ENCODE data around the gene ACAP1. TPM values are rescaled to one million over a fixed set of nuclear protein-coding genes. Genes with fewer than 3 reads are reported as not detected.

The ACAP1 gene
- total and polyA plus RNA-seq, 3 donors from 2014 or later = 12.6 to 140 (median 95.2) TPM

GRCh38 chr17:7314719-7315569, 21.4 kb upstream of the ACAP1 start, which contains the start of gene GPS2:
TSS of gene GPS2 (minus strand) at chr17:7315360. CDS start at chr17:7315052, 308 bp downstream.
- Histone ChIP-seq H3K27ac (peak within 1 kb of the TSS; percentile 75 to 94), H3K4me1 (no peaks in the 10 kb centered on the region), H3K9me3 (no peaks in the 10 kb centered on the region), H3K4me3 (peak within 1 kb of the TSS; percentile 84 to 86), H3K27me3 (no peaks in the 10 kb centered on the region), H3K36me3 (ENCODE audit: low read depth, missing control alignments) (no peaks in the 10 kb centered on the region)
- 0% methylated on average over 6 to 72 of the region's 95 CpGs for WGBS, 2 donors
- intact Hi-C loops (cut with DNase I; ENCODE audit: low total_unique reads) = no loop called here
- DNase-seq = peak; percentile 96
- no peak for TF ChIP-seq CTCF (IDR thresholded peaks at IDR 0.05)
- peak; percentile 6 for TF ChIP-seq POLR2A (IDR thresholded peaks at IDR 0.05)

DNA sequence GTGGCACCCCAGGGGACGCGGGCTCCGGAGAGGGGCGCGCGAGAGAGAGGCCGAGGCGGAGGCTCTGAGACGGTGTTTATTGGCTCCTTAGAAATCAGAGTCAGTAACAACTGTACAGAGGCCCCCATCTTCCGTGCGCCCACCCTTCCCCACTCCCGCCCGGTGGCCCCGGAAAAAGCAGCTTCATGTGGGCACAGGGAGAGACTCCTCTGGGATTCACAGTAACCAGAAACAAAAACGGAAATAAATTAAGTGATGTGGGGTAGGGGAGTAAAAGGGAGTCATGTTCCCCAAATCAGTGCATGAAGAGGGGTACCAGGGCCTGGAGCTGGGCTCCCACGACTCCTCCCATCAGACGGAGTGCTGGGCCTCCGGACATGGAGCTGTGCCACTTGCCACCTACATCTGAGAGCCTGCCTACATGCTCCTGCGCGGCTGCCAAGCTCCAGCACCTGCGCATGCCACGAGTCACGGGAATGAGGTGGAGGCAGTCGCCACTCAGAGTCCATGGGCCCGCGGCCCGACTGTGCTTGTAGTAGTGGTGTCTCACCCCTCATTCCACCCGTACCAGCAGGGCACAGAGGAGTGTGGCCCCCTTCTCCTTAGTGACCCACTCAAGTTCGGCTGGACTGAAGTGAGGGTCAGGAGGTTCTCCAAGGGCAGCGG, 20.6 kb upstream of the ACAP1 start:
- Histone ChIP-seq H3K27me3 (no peaks in the 10 kb centered on the region), H3K4me3 (peak overlapping the region; percentile 84 to 86), H3K9me3 (no peaks in the 10 kb centered on the region), H3K27ac (peak overlapping the region; percentile 75 to 94), H3K36me3 (ENCODE audit: low read depth, missing control alignments) (no peaks in the 10 kb centered on the region), H3K4me1 (no peaks in the 10 kb centered on the region)
- DNase-seq = peak; percentile 31
- 15 to 31% methylated on average over 20 to 30 of the region's 30 CpGs for WGBS, 2 donors
- TF ChIP-seq POLR2A (IDR thresholded peaks at IDR 0.05) = no peak
- no peak for TF ChIP-seq CTCF (IDR thresholded peaks at IDR 0.05)
- intact Hi-C loops (cut with DNase I; ENCODE audit: low total_unique reads) = no loop called here

DNA sequence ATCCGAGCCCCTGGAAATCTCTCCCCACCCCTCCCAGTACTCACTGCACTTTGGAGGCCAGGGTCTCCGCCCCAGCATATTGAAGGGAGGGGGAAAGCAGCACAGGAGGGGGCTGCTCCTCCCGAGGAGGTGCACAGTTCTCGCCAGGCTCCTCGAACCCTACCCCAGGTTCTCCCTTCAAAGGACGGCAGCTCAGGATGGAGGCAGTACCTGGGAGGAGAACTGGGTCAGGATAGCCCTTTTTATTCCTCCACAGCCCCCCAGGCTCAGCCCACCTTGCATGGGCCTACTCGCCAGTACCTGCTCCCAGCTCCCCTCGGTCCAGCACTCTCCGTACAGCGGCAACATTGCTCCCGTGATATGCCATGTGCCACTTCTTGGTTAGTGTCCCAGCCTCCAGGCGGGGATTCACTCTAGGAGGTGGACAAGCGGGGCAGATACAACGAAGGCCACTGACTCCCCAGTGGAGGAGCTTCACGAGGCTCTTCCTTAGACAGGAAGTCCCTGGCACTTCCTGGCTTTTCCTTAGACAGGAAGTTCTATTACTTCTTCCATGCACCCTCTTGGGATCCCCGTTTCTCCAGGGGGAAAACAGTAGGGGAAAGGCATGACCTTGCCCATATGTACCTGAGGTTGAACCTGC, 19.0 kb upstream of the ACAP1 start:
- Histone ChIP-seq H3K27me3 (no peaks in the 10 kb centered on the region), H3K4me3 (no peak overlapping the region), H3K36me3 (ENCODE audit: low read depth, missing control alignments) (no peaks in the 10 kb centered on the region), H3K27ac (no peak overlapping the region), H3K4me1 (no peaks in the 10 kb centered on the region), H3K9me3 (no peaks in the 10 kb centered on the region)
- TF ChIP-seq POLR2A (IDR thresholded peaks at IDR 0.05) (no peak), CTCF (IDR thresholded peaks at IDR 0.05) (no peak)
- DNase-seq = no peak
- WGBS, 2 donors = 72 to 81% methylated on average over 10 to 16 of the region's 16 CpGs
- intact Hi-C loops (cut with DNase I; ENCODE audit: low total_unique reads) = no loop called here

DNA sequence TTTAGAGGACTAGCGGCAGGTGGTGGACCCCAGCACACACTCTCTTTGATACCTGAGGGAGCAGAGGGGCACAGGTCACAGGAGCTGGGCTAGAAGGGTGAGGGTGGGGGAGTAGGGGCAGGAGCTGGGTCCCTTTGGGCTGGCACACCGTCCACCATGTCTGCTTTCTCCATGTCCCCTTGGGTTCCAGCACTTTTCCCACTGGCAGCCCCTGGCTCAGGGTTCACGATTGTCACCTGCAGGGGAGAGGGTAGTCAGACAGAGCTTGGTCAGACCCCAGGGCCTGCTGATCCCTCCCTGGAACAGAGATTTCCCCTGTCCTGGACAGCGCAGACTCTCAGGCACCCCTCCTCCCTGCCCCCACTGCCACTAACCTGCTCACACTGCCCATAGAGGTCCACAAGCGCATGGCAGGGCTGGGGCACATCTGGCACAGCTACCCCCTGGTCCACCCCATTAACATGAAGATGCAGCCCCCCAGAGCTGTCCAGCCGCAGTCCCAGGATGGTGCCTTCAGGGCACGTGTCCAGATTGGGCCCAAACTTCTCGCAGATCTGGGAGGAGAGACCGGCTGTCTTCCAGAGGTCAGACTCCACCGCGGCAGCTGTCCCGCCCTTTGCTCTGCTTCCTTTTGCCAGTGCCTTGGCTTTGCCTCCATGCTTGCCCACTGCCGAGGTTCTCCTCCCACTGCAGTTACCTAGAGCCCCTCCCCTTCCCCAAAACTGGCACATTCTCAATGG, 18.0 kb upstream of the ACAP1 start:
- Histone ChIP-seq H3K9me3 (no peaks in the 10 kb centered on the region), H3K27ac (no peak overlapping the region), H3K27me3 (no peaks in the 10 kb centered on the region), H3K36me3 (ENCODE audit: low read depth, missing control alignments) (no peaks in the 10 kb centered on the region), H3K4me1 (no peaks in the 10 kb centered on the region), H3K4me3 (no peak overlapping the region)
- intact Hi-C loops (cut with DNase I; ENCODE audit: low total_unique reads) = no loop called here
- no peak for DNase-seq
- WGBS, 2 donors = 84 to 90% methylated on average over 13 of the region's 13 CpGs
- TF ChIP-seq CTCF (IDR thresholded peaks at IDR 0.05) = no peak
- no peak for TF ChIP-seq POLR2A (IDR thresholded peaks at IDR 0.05)

All from testis (tissue), 3 donors.